GM12874 (cell line): ENCODE measurements around the gene JSRP1.
A peak's percentile ranks its signal among the peaks of the same experiment; 100 is the strongest.

Source experiments
- CTCF ChIP-seq: IDR thresholded peaks from 2 replicates; pipeline ENCODE4 v1.5.1; 2011; ENCODE audit warnings: low read depth, mild to moderate bottlenecking, control low read depth, low read length, moderate library complexity; ENCODE audit not compliant: insufficient read depth

JSRP1 gene

GRCh38 chr19:2253106-2254063, 2.8 kb downstream of the JSRP1 start:
- TF ChIP-seq CTCF, result peak; percentile 44; the same call in 1 of the 2 replicates

- no peak for TF ChIP-seq CTCF
Measured at GRCh38 chr19:2252797-2253105, 3.5 kb downstream of the JSRP1 start.

GRCh38 chr19:2252055-2252796, 4.0 kb downstream of the JSRP1 start:
- no peak for TF ChIP-seq CTCF

- no peak for TF ChIP-seq CTCF
Measured at GRCh38 chr19:2251106-2252054, 4.8 kb downstream of the JSRP1 start.

GRCh38 chr19:2250766-2251105, 5.5 kb downstream of the JSRP1 start:
- TF ChIP-seq CTCF, result no peak

GRCh38 chr19:2249880-2250765, 6.1 kb downstream of the JSRP1 start:
- TF ChIP-seq CTCF, result no peak
